ENCODE measurements around the gene HOXB3.

HOXB3 gene

DNA sequence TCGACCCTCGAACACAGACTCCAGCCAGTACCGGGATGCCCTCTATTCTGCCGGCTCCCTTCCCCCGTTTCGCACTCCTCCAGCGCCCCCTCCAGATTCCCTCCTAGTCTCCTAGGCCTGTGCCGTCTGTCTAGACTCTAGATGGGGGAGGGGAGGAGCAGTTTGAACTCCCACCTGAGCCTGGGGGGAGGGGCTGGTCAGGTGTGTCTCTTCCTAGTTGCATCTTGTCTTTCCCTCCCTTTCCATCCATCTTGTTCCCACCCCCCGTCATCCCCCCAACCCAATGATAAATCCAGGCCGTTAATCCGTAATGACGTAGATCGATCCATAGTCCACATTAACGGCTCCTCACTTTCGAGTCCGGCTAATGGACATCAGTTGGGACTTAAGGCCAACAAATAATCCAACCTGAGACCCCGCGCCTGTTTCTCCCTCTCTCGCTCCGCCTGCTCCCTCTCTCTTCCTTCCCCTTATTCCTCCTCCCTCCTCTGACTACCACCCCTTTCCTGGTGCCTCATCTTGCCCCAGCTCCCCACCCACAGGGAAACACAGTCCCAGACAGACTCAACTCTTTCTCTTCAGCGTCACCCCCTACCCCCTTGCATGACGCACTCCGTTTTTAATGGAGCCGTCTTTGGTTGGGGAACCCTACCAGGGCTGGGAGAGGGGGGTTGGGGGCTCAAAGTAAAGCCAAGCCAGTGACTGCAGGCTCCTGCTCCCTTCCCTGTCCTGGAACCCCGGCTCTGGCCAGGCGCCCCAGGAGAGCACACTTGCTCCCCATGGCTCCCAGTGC, 6.9 kb upstream of the HOXB3 start:
- DNase-seq: no peak

DNA sequence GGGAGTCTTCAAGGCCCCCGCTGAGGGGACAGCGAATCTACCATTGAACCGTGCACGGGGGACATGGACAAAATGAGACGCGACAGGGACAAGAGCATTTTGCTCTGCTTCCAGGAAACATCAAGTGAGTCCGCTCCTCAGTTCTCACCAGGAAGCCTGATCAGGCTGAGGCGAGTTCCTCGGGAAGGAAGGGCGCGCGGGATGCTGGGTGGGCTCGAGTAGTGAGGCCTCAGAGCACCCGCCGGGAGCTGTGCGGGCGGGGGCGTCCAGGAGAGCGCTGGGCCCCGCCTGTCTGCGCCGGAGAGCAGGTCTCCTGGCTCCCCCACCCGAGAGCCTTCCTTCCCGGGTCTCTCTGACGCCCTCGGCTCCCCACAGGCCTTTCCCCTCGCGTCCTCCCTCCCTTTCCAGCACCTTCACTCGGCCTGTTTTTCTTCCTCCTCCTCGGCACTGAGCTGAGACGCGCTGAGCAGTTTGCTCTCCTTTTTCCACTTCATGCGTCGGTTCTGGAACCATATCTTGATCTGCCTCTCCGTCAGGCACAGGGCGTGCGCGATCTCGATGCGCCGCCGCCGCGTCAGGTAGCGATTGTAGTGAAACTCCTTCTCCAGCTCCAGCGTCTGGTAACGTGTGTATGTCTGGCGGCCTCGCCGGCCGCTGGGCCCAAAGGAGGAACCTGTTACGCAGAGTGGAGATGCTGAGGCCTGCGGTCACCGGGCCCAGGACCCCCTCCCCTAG, 6.1 kb upstream of the HOXB3 start:
- peak; percentile 20 for DNase-seq

- no peak for DNase-seq
Measured at GRCh38 chr17:48595278-48595999, 5.4 kb upstream of the HOXB3 start.

DNA sequence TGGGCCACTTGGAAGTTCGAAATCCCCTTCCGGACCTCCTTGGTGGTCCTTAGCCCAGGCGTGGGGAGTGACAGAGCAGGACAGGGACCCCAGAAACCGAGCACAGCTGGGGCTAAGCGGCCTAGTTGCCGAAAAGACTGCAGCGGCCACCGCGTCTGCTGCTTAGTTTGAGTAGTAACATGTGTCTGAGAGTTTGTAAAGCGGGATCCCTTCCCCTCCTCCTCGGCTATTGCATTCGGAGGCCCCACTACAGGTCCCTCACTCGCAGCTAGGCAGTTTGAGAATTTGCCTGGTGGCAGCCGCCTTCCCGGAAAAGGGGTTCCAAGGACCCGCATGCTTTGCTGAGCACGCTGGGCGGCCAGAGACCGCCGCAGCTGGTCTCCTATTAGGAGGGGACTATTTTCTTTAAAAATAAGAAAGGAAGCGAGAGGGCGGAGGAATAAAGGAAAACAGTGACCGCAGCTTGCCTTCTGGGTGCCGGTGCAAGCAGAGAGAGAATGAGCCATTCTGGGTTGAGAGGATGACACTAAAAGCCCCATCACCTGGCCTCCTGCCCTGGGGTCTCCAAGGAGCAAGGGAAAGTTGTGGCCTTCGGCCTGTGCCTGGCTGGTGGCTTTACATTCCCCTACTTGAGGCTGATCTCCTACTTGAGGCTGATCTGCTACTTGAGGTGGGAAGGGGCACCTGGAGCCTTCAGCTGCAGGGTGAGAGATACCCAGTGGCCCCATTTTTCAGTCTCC, 4.7 kb upstream of the HOXB3 start:
- DNase-seq: no peak

DNA sequence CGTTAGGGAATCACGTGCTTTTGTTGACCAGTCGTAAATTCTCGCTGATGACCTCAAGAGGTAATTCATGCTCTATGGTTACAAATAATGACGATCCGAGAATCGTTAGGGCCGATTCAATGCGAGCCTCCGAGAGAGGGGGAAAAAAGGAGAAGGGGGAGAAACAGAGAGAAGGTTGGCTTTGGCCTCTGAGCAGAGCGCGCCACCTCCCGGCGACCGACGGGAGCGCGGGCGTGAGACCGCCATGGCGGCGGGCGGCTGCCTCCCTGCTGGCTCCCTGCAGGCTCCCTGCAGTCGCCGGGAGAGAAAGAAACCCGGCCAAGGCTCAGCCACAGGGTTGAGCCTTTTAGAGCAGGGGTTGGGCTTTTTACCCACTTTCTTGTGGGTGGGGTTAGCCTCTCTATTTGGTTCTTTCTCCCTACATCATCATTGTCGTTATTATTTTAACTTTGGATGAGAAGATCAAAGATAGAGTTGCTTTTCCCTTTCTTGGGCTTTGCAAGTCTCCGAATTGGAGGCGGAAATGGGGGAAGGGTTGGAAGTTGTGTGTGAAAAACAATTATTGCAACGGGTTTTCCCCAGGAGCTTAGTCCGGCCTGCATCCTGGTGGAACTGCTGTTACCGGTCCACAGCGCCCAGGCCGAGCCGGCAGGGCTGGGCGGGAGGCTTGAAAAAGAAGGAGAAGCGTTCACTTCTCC, 3.9 kb upstream of the HOXB3 start:
- peak; percentile 70 for DNase-seq

GRCh38 chr17:48593126-48593829, 3.2 kb upstream of the HOXB3 start, which contains the start of gene HOXB5:
Gene HOXB5 (minus strand): TSS chr17:48593779. CDS start chr17:48593682, 97 bp downstream.
- DNase-seq: peak; percentile 26

- DNase-seq: no peak
Measured at GRCh38 chr17:48592577-48592976, 2.5 kb upstream of the HOXB3 start.

- no peak for DNase-seq
Measured at GRCh38 chr17:48592057-48592514, 2.0 kb upstream of the HOXB3 start.

GRCh38 chr17:48591255-48592056, 1.4 kb upstream of the HOXB3 start:
- DNase-seq: no peak

DNA sequence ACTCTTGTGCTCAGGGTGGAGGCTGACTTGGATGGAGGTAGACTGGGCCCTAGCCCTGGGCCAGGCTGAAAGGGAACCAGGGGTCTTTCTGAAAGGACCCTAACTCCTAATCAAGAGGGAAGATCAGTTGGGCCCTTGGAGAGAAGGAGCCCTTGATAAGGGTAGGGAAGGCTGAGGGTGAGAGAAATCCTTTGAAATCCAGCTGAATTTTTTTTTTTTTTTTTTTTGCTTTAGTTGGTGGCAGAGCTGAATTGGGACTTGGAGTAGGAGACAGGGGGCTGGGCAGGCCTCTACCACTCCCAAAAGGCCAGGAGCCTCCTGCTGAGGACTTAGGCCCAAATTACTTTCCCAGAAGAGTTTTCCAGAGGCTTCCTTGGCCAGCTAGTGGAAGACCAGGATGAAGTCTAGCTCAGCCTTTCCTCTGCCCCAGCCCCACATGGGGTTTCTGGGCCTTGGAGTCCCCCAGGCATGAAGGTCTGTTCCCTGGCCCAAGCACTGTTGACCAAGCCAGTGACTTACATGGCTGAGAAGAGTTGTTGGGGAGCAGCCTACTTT, 643 bp upstream of the HOXB3 start:
- no peak for DNase-seq

DNA sequence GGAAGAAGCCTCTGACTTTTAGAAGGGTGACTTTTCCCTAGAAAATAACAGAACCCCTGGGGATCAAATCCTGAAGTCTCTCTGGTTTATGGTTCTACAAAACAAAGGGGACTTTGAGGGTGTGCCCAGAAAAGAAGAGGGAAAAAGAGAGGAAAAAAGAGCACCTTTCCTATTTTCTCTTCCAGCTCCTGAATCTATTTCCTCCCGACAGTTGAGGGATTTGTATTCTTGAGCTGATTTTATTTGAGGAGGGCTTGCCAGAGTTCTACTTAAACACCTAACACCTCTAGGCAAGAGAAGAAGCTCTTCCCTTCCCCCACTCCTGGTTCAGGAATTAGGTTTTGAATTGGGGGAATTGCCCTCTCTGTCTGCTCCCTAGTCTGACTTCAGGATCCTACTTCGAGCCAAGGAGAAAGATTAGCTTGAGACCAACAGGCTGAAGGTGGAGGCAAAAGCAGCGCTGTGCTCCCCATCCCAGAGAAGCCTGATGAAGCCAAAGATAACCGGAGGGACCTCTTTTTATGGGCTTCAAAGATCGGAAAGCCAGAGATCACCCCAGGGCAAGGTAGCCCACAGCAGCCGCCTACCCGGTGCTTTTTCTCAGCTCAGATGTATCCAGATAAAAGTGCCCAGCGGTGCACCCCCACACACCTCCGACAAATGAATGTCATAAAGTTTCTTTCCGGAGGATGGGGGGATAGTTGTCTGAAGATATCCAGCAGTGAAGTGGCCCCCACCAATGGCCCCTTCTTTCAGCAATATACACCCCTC, 796 bp downstream of the HOXB3 start:
- DNase-seq: no peak

- no peak for DNase-seq
Measured at GRCh38 chr17:48588528-48588927, 1.5 kb downstream of the HOXB3 start.

- DNase-seq: no peak
Measured at GRCh38 chr17:48588074-48588415, 2.0 kb downstream of the HOXB3 start.

DNA sequence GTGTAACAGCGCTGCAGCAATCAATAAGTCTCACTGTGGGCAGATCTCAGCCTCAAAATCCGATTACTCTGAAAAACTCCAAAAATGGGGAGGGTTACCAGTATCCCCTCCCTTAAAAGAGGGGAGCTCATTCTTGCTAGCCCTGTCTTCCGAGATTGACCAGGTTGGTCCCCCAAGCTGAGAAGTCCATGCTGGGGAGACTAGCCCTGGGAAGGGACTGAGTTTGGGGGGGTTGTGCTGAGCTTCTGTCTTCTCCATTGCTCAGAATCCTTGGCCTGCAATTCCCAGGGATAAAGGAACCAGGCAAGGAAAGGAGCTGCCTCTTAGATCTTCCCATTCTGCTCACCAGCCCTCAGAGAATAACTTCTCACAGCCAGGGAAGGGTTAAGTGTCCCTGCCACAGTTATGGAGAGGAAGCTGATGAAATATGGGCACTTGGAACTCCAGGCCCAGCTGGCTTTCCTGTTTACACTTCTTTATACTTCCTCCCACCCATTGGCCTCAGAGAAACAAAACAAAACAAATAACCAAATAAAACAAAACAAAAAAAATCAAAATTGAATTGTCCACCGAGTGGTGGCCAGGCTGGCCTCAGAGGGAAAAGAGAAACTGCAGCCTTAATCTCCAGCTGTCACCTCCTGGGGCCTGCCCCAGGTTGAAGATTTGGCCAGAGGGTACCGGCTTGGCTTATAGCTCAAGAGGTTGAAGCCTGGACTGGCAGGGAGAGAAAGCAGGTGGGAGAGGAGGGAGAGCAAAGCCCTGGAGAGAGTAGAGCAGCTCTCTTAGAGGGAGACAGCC, 2.6 kb downstream of the HOXB3 start:
- no peak for DNase-seq

- peak; percentile 36 for DNase-seq
Measured at GRCh38 chr17:48586355-48587258, 3.4 kb downstream of the HOXB3 start.

DNA sequence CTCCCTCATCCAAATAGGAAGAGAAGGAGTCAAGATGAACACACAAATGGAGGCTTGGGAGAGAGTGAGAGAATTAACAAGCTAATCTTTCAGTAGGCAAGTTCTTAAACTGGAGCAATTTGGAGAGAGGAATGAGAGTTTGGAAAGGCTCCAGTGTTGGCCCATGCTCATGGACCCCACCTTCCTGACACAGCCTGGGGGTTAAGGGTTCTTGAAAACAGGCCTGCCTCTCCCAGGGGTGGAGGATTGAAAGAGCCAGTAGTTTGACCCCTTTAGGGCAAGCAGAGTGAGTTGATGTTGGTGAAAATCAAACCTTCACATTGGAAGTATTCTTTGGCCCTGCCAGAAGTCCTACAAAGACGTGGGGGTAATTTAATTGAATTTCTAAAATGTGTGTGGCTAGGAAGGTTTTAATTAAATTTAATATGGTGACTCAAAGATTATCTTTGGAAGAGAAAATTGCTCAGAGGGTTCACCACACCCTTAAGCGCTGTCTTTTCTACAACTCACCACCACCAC, 5.8 kb downstream of the HOXB3 start:
- no peak for DNase-seq

DNA sequence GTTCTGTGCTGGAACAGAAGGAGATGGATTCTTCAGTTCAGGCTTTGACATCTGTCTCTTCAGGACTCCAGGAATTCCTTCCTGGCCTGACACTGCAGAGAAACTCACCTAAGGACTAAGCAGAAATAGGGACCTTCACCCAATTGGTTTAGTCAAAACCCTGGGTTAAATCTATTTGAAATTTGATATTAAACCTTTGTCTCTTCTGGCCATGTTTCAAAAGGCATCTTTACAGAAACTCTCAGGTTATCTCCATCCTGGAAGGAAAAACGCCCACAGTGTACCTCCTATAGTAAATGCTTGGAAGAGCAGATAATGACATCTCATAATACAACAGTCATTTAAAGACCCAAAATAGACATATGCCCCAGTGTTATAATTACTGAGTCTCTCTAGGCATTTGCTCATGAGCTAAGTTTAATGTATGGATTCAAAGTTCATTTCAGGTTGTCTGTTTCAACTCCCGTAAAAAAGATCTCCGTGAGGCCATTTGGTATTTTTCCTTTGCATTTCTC, 6.3 kb downstream of the HOXB3 start:
- no peak for DNase-seq
